Left lung (tissue), 10 donors: Measurements from ENCODE around the gene ITGA5. TPM values are rescaled to one million over a fixed set of nuclear protein-coding genes. Genes with fewer than 3 reads are reported as not detected.

ENCODE experiments used
- ATAC-seq: fragments of 200-7000 bp; cut with Tn5 transposase; one replicate; pipeline ENCODE4 v1.9.1; 2020; ENCODE audit warnings: moderate library complexity
- DNase-seq, 4 donors: peaks; one replicate each; pipeline ENCODE4 v3.0.0-alpha.2; 2013 to 2020
- H3K27ac ChIP-seq, 2 donors: fragments of 200-600 bp; sonication (generic) in 1 of 2; one replicate each; pipeline versions ENCODE4 v1.5.0 to v1.8.0; 2020 to 2021
- H3K27me3 ChIP-seq, 2 donors: fragments of 200-600 bp; sonication (generic) in 1 of 2; one replicate each; pipeline versions ENCODE4 v1.5.0 to v1.8.0; 2020 to 2021
- H3K36me3 ChIP-seq, 2 donors: fragments of 200-600 bp; sonication (generic) in 1 of 2; one replicate each; pipeline versions ENCODE4 v1.5.0 to v1.8.0; 2020 to 2021
- H3K4me1 ChIP-seq, 2 donors: fragments of 200-600 bp; one replicate each; pipeline ENCODE4 v1.8.0; 2021
- H3K4me3 ChIP-seq, 2 donors: fragments of 200-600 bp; sonication (generic) in 1 of 2; one replicate each; pipeline versions ENCODE4 v1.5.0 to v1.8.0; 2020 to 2021; ENCODE audit warnings: mild to moderate bottlenecking in 1 of 2
- H3K9me3 ChIP-seq, 2 donors: fragments of 200-600 bp; sonication (generic) in 1 of 2; one replicate each; pipeline versions ENCODE4 v1.5.0 to v1.8.0; 2020 to 2021
- intact Hi-C, 2 donors: fragments of 100-400 bp; cut with DNase I; formaldehyde crosslinking; loops; one replicate each; pipeline versions ENCODE4 v1.11.2 to v1.14.2; 2022
- polyA plus RNA-seq, 6 donors: library from polyadenylated mRNA; unstranded; fragments of 120-200 nt; gene quantifications; one replicate each; pipeline ENCODE4 v1.2.1, GENCODE V29; 2013; ENCODE audit not compliant: insufficient read length in 6 of 6
- total RNA-seq, 2 donors: library from RNA; stranded (reverse); fragmentation: NEBNext Ultra II Directional; extraction: Animal tissue kit (Norgen Biotek cat#: 25700); gene quantifications; one replicate each; pipeline ENCODE4 v1.2.1, GENCODE V29; 2021
- TF ChIP-seq, protein P1 (sequence below), 2 donors: fragments of 200-600 bp; sonication (generic) in 1 of 2; IDR thresholded peaks; one replicate each; pipeline versions ENCODE4 v1.5.0 to v1.8.0; 2021; ENCODE audit warnings: antibody characterized with exemption in 2 of 2
- donor health status: DM: no; HTN: yes; CAD: no.
- donor health status: DM: no; HTN: no; CAD: no.

The ITGA5 gene
- total and polyA plus RNA-seq, 8 donors, result 56.1 to 142 (median 73.5) TPM

- Histone ChIP-seq H3K36me3 (peaks cover 4 to 85% of the 10 kb centered on the region in 2 donors), H3K9me3 (no peaks in the 10 kb centered on the region), H3K4me3 (no peak overlapping the region), H3K27me3 (no peaks in the 10 kb centered on the region), H3K4me1 (peaks cover 15 to 31% of the 10 kb centered on the region in 2 donors), H3K27ac (no peak overlapping the region)
- TF ChIP-seq, protein P1, sequence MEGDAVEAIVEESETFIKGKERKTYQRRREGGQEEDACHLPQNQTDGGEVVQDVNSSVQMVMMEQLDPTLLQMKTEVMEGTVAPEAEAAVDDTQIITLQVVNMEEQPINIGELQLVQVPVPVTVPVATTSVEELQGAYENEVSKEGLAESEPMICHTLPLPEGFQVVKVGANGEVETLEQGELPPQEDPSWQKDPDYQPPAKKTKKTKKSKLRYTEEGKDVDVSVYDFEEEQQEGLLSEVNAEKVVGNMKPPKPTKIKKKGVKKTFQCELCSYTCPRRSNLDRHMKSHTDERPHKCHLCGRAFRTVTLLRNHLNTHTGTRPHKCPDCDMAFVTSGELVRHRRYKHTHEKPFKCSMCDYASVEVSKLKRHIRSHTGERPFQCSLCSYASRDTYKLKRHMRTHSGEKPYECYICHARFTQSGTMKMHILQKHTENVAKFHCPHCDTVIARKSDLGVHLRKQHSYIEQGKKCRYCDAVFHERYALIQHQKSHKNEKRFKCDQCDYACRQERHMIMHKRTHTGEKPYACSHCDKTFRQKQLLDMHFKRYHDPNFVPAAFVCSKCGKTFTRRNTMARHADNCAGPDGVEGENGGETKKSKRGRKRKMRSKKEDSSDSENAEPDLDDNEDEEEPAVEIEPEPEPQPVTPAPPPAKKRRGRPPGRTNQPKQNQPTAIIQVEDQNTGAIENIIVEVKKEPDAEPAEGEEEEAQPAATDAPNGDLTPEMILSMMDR (IDR thresholded peaks at IDR 0.05), result no peak
- intact Hi-C loops, result no loop called here
- DNase-seq (no peak), ATAC-seq (no peak)
Observed at GRCh38 chr12:54349036-54349435, 70.0 kb downstream of the ITGA5 start.

Other genes with a start within 250 kb of the ITGA5 start
- 10 to 100 TPM; 28.8 to 32.8 TPM for gene SMUG1, start 230.3 kb downstream of the ITGA5 start, total RNA-seq
- 10 to 100 TPM; 30.2 to 33.2 (median 31.8) TPM for gene SMUG1, start 230.3 kb downstream of the ITGA5 start, polyA plus RNA-seq
- 10 to 100 TPM; 69.8 to 72.2 TPM for gene CBX5, start 139.1 kb downstream of the ITGA5 start, total RNA-seq
- gene CBX5, start 139.1 kb downstream of the ITGA5 start, polyA plus RNA-seq, result 100 to 1,000 TPM; 105 to 134 (median 114) TPM
- gene HNRNPA1, start 138.5 kb downstream of the ITGA5 start, total RNA-seq, result 100 to 1,000 TPM; 652 to 783 TPM
- gene HNRNPA1, start 138.5 kb downstream of the ITGA5 start, polyA plus RNA-seq, result 1,000 to 10,000 TPM; 3,305 to 4,346 (median 3,991) TPM
- gene NFE2, start 118.3 kb downstream of the ITGA5 start, total RNA-seq, result 10 to 100 TPM in 1 of 2 donors, 1 to 10 TPM in 1; 2.9 to 21.3 TPM
- 1 to 10 TPM; 4.5 to 6.4 (median 5.7) TPM for gene NFE2, start 118.3 kb downstream of the ITGA5 start, polyA plus RNA-seq
- gene COPZ1, start 94.1 kb downstream of the ITGA5 start, total RNA-seq, result 100 to 1,000 TPM; 157 to 184 TPM
- 100 to 1,000 TPM; 183 to 232 (median 219) TPM for gene COPZ1, start 94.1 kb downstream of the ITGA5 start, polyA plus RNA-seq
- gene GPR84, start 54.8 kb downstream of the ITGA5 start, total RNA-seq, result 10 to 100 TPM in 1 of 2 donors, under 1 TPM in 1; 0.99 to 10.3 TPM
- gene GPR84, start 54.8 kb downstream of the ITGA5 start, polyA plus RNA-seq, result under 1 TPM in 5 of 6 donors, not detected in 1; 0.23 to 0.73 (median 0.39) TPM
- 10 to 100 TPM; 18.1 to 19.0 TPM for gene ZNF385A, start 34.5 kb downstream of the ITGA5 start, total RNA-seq
- gene ZNF385A, start 34.5 kb downstream of the ITGA5 start, polyA plus RNA-seq, result 10 to 100 TPM in 3 of 6 donors, 1 to 10 TPM in 3; 8.2 to 14.8 (median 9.8) TPM
- 1 to 10 TPM in 1 of 2 donors, under 1 TPM in 1; 0.47 to 1.4 TPM for gene GTSF1, start 54.3 kb upstream of the ITGA5 start, total RNA-seq
- under 1 TPM in 4 of 6 donors, not detected in 2; 0.13 to 0.91 (median 0.34) TPM for gene GTSF1, start 54.3 kb upstream of the ITGA5 start, polyA plus RNA-seq
- 10 to 100 TPM; 39.3 to 95.7 TPM for gene NCKAP1L, start 78.5 kb upstream of the ITGA5 start, total RNA-seq
- gene NCKAP1L, start 78.5 kb upstream of the ITGA5 start, polyA plus RNA-seq, result 1 to 10 TPM; 5.1 to 8.4 (median 6.6) TPM
- 1 to 10 TPM; 2.1 to 8.1 TPM for gene PDE1B, start 130.3 kb upstream of the ITGA5 start, total RNA-seq
- 1 to 10 TPM; 3.3 to 4.9 (median 4.6) TPM for gene PDE1B, start 130.3 kb upstream of the ITGA5 start, polyA plus RNA-seq
- under 1 TPM; 0.18 to 0.26 TPM for gene PPP1R1A, start 169.4 kb upstream of the ITGA5 start, total RNA-seq
- 1 to 10 TPM; 2.6 to 4.5 (median 3.7) TPM for gene PPP1R1A, start 169.4 kb upstream of the ITGA5 start, polyA plus RNA-seq
- gene LACRT, start 215.6 kb upstream of the ITGA5 start, total RNA-seq, result not detected
- gene LACRT, start 215.6 kb upstream of the ITGA5 start, polyA plus RNA-seq, result not detected
- not detected for gene DCD, start 229.1 kb upstream of the ITGA5 start, total RNA-seq
- not detected for gene DCD, start 229.1 kb upstream of the ITGA5 start, polyA plus RNA-seq